Stimulated activated CD4-positive, alpha-beta T cell treated with anti-CD3 and anti-CD28 coated beads, Interleukin-1b, Interleukin-23, amount 100 ng/mL, for 4 hours (primary cell): ENCODE results near the gene STON2.
A peak's percentile ranks its signal among the peaks of the same experiment; 100 is the strongest.
"Not testable (repeated sequence)": the region's sequence is repeated elsewhere in the genome, so short reads cannot be mapped to it uniquely, and the experiment has no call there.

Experiments
- DNase-seq, 2 donors: peaks; one replicate each; pipeline ENCODE4 v3.0.0-alpha.2; 2020; ENCODE audit warnings: low read depth in 2 of 2

STON2 gene

GRCh38 chr14:81400202-81400678 is at the start of gene STON2:
Gene STON2, minus strand, starts transcription at chr14:81400324. Its CDS starts 1,942 bp downstream, at chr14:81398382.
- no peak for DNase-seq

- DNase-seq: no peak
Measured at GRCh38 chr14:81449576-81449975, 49.5 kb upstream of the STON2 start.

- no peak for DNase-seq
Measured at GRCh38 chr14:81449114-81449513, 49.0 kb upstream of the STON2 start.

- no peak for DNase-seq
Measured at GRCh38 chr14:81447021-81447764, 47.1 kb upstream of the STON2 start.

GRCh38 chr14:81446279-81447007 is 46.3 kb upstream of the STON2 start:
- DNase-seq: no peak

- DNase-seq: no peak
Measured at GRCh38 chr14:81441626-81442134, 41.6 kb upstream of the STON2 start.

GRCh38 chr14:81440041-81440440 is 39.9 kb upstream of the STON2 start:
- no peak for DNase-seq

GRCh38 chr14:81437244-81437643 is 37.1 kb upstream of the STON2 start:
- no peak for DNase-seq

GRCh38 chr14:81436296-81437138 is 36.4 kb upstream of the STON2 start:
- DNase-seq: peak in 1 of 2 donors; percentile 47

- DNase-seq: peak in 1 of 2 donors; percentile 7
Measured at GRCh38 chr14:81435391-81436295, 35.5 kb upstream of the STON2 start.

- DNase-seq: no peak
Measured at GRCh38 chr14:81435048-81435390, 34.9 kb upstream of the STON2 start.

- DNase-seq: no peak
Measured at GRCh38 chr14:81434230-81434629, 34.1 kb upstream of the STON2 start.

GRCh38 chr14:81433378-81433777 is 33.3 kb upstream of the STON2 start:
- DNase-seq: no peak

- DNase-seq: no peak
Measured at GRCh38 chr14:81432219-81432661, 32.1 kb upstream of the STON2 start.

GRCh38 chr14:81430235-81430634 is 30.1 kb upstream of the STON2 start:
- DNase-seq: no peak

- DNase-seq: not testable (repeated sequence)
Measured at GRCh38 chr14:81429749-81430148, 29.6 kb upstream of the STON2 start.

- no peak for DNase-seq
Measured at GRCh38 chr14:81429028-81429427, 28.9 kb upstream of the STON2 start.

- no peak for DNase-seq
Measured at GRCh38 chr14:81427348-81428058, 27.4 kb upstream of the STON2 start.

GRCh38 chr14:81423504-81423903 is 23.4 kb upstream of the STON2 start:
- DNase-seq: no peak
